Neural cell (in vitro differentiated cells): Measurements from ENCODE around the gene TXLNA. TPM values are rescaled to one million over a fixed set of nuclear protein-coding genes. Genes with fewer than 3 reads are reported as not detected.

Source experiments
- H2AFZ ChIP-seq: fragments of 200-600, 300-800 bp; sonication (generic), shearing (Covaris generic); 2 replicates; pipeline ENCODE4 v1.6.0; 2014; ENCODE audit warnings: low read depth, mild to moderate bottlenecking, antibody characterized with exemption, low read length, moderate library complexity
- H3F3A ChIP-seq: fragments of 200-600 bp; shearing (Covaris generic); 2 replicates; pipeline ENCODE4 v1.6.1; 2016; ENCODE audit warnings: mild to moderate bottlenecking, moderate library complexity, mixed read lengths, antibody characterized with exemption, low read length; ENCODE audit not compliant: insufficient read depth, poor library complexity, severe bottlenecking
- H3K27ac ChIP-seq: fragments of 200-600, 300-800 bp; sonication (generic), shearing (Covaris generic); 2 replicates; pipeline ENCODE4 v1.5.1; 2014; ENCODE audit warnings: mild to moderate bottlenecking, low read length, moderate library complexity
- H3K27me3 ChIP-seq: fragments of 300-800, 200-600 bp; sonication (generic), shearing (Covaris generic); 2 replicates; pipeline ENCODE4 v1.6.0; 2014; ENCODE audit warnings: mild to moderate bottlenecking, low read depth, low read length, moderate library complexity; ENCODE audit not compliant: insufficient read depth
- H3K36me3 ChIP-seq: fragments of 300-800, 200-600 bp; sonication (generic), shearing (Covaris generic); 2 replicates; pipeline ENCODE4 v1.5.1; 2014; ENCODE audit warnings: mild to moderate bottlenecking, antibody characterized with exemption, low read length, moderate library complexity; ENCODE audit not compliant: insufficient read depth
- H3K4me2 ChIP-seq: fragments of 300-800, 200-600 bp; sonication (generic), shearing (Covaris generic); 2 replicates; pipeline ENCODE4 v1.6.0; 2014; ENCODE audit warnings: mild to moderate bottlenecking, low read length
- H3K4me3 ChIP-seq: fragments of 300-800, 200-600 bp; sonication (generic), shearing (Covaris generic); 2 replicates; pipeline ENCODE4 v1.5.1; 2014; ENCODE audit warnings: mild to moderate bottlenecking, low read length, moderate library complexity
- H3K79me2 ChIP-seq: fragments of 200-600 bp; shearing (Covaris generic); replicated peaks from 2 replicates; pipeline ENCODE4 v1.6.0; 2014; ENCODE audit warnings: mild to moderate bottlenecking, low read length, moderate library complexity; ENCODE audit not compliant: insufficient read depth
- H3K9ac ChIP-seq: fragments of 300-800, 200-600 bp; sonication (generic), shearing (Covaris generic); 2 replicates; pipeline ENCODE4 v1.6.1; 2016; ENCODE audit warnings: mild to moderate bottlenecking, low read length, mixed read lengths
- H3K9me2 ChIP-seq: fragments of 200-600 bp; shearing (Covaris generic); 2 replicates; pipeline ENCODE4 v1.6.1; 2016; ENCODE audit warnings: mild to moderate bottlenecking, low read length, mixed read lengths; ENCODE audit not compliant: insufficient read depth
- H3K9me3 ChIP-seq: fragments of 200-600, 300-800 bp; sonication (generic), shearing (Covaris generic); 2 replicates; pipeline ENCODE4 v1.6.1; 2016; ENCODE audit warnings: mild to moderate bottlenecking, mixed run types, low read length, moderate library complexity, mixed read lengths
- H4K20me1 ChIP-seq: fragments of 200-600 bp; shearing (Covaris generic); 2 replicates; pipeline ENCODE4 v1.6.1; 2016; ENCODE audit warnings: mild to moderate bottlenecking, mixed run types; ENCODE audit not compliant: insufficient read depth
- CTCF ChIP-seq: fragments of 450-650 bp; IDR thresholded peaks from 2 replicates; pipeline ENCODE4 v1.5.1; 2014; ENCODE audit warnings: antibody characterized with exemption, mild to moderate bottlenecking, moderate library complexity; ENCODE audit not compliant: poor library complexity, severe bottlenecking
- EP300 ChIP-seq: fragments of 450-650 bp; conservative IDR thresholded peaks from 2 replicates; pipeline ENCODE4 v1.6.1; 2014; ENCODE audit warnings: antibody characterized with exemption, mild to moderate bottlenecking, moderate library complexity; ENCODE audit not compliant: poor library complexity, severe bottlenecking
- EZH2 ChIP-seq: fragments of 200-600, 300-800 bp; shearing (Covaris generic), sonication (generic); IDR thresholded peaks from 2 replicates; pipeline ENCODE4 v1.6.1; 2014; ENCODE audit warnings: antibody characterized with exemption, low read length, borderline replicate concordance, mild to moderate bottlenecking; ENCODE audit not compliant: insufficient read depth, poor library complexity, severe bottlenecking
- MXI1 ChIP-seq: fragments of 450-650 bp; conservative IDR thresholded peaks from 2 replicates; pipeline ENCODE4 v1.6.1; 2014; ENCODE audit warnings: antibody characterized with exemption, mild to moderate bottlenecking; ENCODE audit not compliant: poor library complexity, severe bottlenecking
- POLR2AphosphoS5 ChIP-seq: IDR thresholded peaks from 2 replicates; pipeline ENCODE4 v1.6.1; 2012
- RAD21 ChIP-seq: fragments of 450-650 bp; conservative IDR thresholded peaks from 2 replicates; pipeline ENCODE4 v1.6.1; 2014; ENCODE audit warnings: antibody characterized with exemption, mild to moderate bottlenecking, moderate library complexity
- SMC3 ChIP-seq: fragments of 450-650 bp; conservative IDR thresholded peaks from 2 replicates; pipeline ENCODE4 v1.6.1; 2014; ENCODE audit warnings: antibody characterized with exemption, mild to moderate bottlenecking, moderate library complexity; ENCODE audit not compliant: poor library complexity
- polyA plus RNA-seq: library from polyadenylated mRNA; depleted of rRNA; stranded (reverse); fragments of >200 nt; gene quantifications from 2 replicates; pipeline ENCODE4 v1.2.3, GENCODE V29; 2014
- TF ChIP-seq, protein P1 (sequence below): IDR thresholded peaks from 2 replicates; pipeline ENCODE4 v1.6.1; 2012; ENCODE audit warnings: borderline replicate concordance

TXLNA gene
- polyA plus RNA-seq, 1 donor from 2014 or later, result 34.5 TPM

GRCh38 chr1:32150847-32151246 is 28.6 kb upstream of the TXLNA start:
- Histone ChIP-seq H3K9ac (no peak overlapping the region), H3K36me3 (no peaks in the 10 kb centered on the region), H3K4me2 (no peak overlapping the region), H3K9me3 (no peaks in the 10 kb centered on the region), H3K4me3 (no peak overlapping the region), H3K27me3 (no peaks in the 10 kb centered on the region), H3K79me2 (peaks cover 29% of the 10 kb centered on the region), H3K9me2 (no peaks in the 10 kb centered on the region), H2AFZ (no peak overlapping the region), H3F3A (no peaks in the 10 kb centered on the region), H3K27ac (no peak overlapping the region), H4K20me1 (no peaks in the 10 kb centered on the region)
- no peak for TF ChIP-seq POLR2AphosphoS5

- no peak overlapping the region for H2AFZ ChIP-seq
- no peaks in the 10 kb centered on the region for H3K9me3 ChIP-seq
- no peaks in the 10 kb centered on the region for H3K36me3 ChIP-seq
- H4K20me1 ChIP-seq, result no peaks in the 10 kb centered on the region
- no peak overlapping the region for H3K4me3 ChIP-seq
- H3K9ac ChIP-seq, result no peak overlapping the region
- no peak overlapping the region for H3K27ac ChIP-seq
- no peaks in the 10 kb centered on the region for H3F3A ChIP-seq
- H3K4me2 ChIP-seq, result no peak overlapping the region
- H3K79me2 ChIP-seq, result peaks cover 24% of the 10 kb centered on the region
- TF ChIP-seq MXI1 (no peak), POLR2AphosphoS5 (no peak), SMC3 (no peak), CTCF (no peak), RAD21 (no peak), EZH2 (no peak), EP300 (no peak)
- TF ChIP-seq, protein P1, sequence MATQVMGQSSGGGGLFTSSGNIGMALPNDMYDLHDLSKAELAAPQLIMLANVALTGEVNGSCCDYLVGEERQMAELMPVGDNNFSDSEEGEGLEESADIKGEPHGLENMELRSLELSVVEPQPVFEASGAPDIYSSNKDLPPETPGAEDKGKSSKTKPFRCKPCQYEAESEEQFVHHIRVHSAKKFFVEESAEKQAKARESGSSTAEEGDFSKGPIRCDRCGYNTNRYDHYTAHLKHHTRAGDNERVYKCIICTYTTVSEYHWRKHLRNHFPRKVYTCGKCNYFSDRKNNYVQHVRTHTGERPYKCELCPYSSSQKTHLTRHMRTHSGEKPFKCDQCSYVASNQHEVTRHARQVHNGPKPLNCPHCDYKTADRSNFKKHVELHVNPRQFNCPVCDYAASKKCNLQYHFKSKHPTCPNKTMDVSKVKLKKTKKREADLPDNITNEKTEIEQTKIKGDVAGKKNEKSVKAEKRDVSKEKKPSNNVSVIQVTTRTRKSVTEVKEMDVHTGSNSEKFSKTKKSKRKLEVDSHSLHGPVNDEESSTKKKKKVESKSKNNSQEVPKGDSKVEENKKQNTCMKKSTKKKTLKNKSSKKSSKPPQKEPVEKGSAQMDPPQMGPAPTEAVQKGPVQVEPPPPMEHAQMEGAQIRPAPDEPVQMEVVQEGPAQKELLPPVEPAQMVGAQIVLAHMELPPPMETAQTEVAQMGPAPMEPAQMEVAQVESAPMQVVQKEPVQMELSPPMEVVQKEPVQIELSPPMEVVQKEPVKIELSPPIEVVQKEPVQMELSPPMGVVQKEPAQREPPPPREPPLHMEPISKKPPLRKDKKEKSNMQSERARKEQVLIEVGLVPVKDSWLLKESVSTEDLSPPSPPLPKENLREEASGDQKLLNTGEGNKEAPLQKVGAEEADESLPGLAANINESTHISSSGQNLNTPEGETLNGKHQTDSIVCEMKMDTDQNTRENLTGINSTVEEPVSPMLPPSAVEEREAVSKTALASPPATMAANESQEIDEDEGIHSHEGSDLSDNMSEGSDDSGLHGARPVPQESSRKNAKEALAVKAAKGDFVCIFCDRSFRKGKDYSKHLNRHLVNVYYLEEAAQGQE, result no peak
- no peaks in the 10 kb centered on the region for H3K9me2 ChIP-seq
- no peaks in the 10 kb centered on the region for H3K27me3 ChIP-seq
Measured at GRCh38 chr1:32151319-32151787, 28.1 kb upstream of the TXLNA start.

GRCh38 chr1:32159189-32159588 is 20.3 kb upstream of the TXLNA start:
- H3F3A ChIP-seq, result no peaks in the 10 kb centered on the region
- H4K20me1 ChIP-seq, result no peaks in the 10 kb centered on the region
- TF ChIP-seq, protein P1, result no peak
- no peak for TF ChIP-seq EP300
- TF ChIP-seq EZH2, result no peak
- no peak overlapping the region for H3K4me2 ChIP-seq
- H3K9me2 ChIP-seq, result no peaks in the 10 kb centered on the region
- H3K4me3 ChIP-seq, result no peak overlapping the region
- no peaks in the 10 kb centered on the region for H3K27me3 ChIP-seq
- H3K9me3 ChIP-seq, result no peaks in the 10 kb centered on the region
- peaks cover 3% of the 10 kb centered on the region for H3K36me3 ChIP-seq
- no peak overlapping the region for H3K9ac ChIP-seq
- no peak overlapping the region for H3K27ac ChIP-seq
- H3K79me2 ChIP-seq, result no peaks in the 10 kb centered on the region
- no peak overlapping the region for H2AFZ ChIP-seq
